ENCODE data around the gene MPPED1. TPM values are rescaled to one million over a fixed set of nuclear protein-coding genes. Genes with fewer than 3 reads are reported as not detected.

The MPPED1 gene
- total RNA-seq, 2 donors from 2014 or later = not detected

- Histone ChIP-seq H3K4me3 (no peak overlapping the region), H3K36me3 (replicated peaks in 1 of 2; ENCODE audit: insufficient read depth in 1 of 2, low read depth in 2 of 2) (no peaks in the 10 kb centered on the region), H3K4me1 (peaks cover 28% of the 10 kb centered on the region), H3K27me3 (peaks cover 0 to 2% of the 10 kb centered on the region in 2 donors), H3K9me3 (no peaks in the 10 kb centered on the region), H3K27ac (no peak overlapping the region)
- intact Hi-C loops (cut with DNase I) = loop anchor here (5.0 kb wide), 1 partner anchor 104 kb away; no protein-coding TSS in a partner anchor
- WGBS, 2 donors = 62 to 85% methylated on average over 6 of the region's 6 CpGs
- TF ChIP-seq POLR2A (IDR thresholded peaks at IDR 0.05) (no peak), CTCF (IDR thresholded peaks at IDR 0.05) (no peak)
- no peak for DNase-seq
- ATAC-seq = no peak
Measured at GRCh38 chr22:43381693-43382092, 30.1 kb upstream of the MPPED1 start.

GRCh38 chr22:43384863-43385262 is 27.0 kb upstream of the MPPED1 start:
- Histone ChIP-seq H3K9me3 (no peaks in the 10 kb centered on the region), H3K27ac (no peak overlapping the region), H3K27me3 (peaks cover 0 to 9% of the 10 kb centered on the region in 2 donors), H3K4me1 (peaks cover 9% of the 10 kb centered on the region), H3K36me3 (replicated peaks in 1 of 2; ENCODE audit: insufficient read depth in 1 of 2, low read depth in 2 of 2) (no peaks in the 10 kb centered on the region), H3K4me3 (no peak overlapping the region)
- no peak for ATAC-seq
- intact Hi-C loops (cut with DNase I) = loop anchor here (5.0 kb wide), 1 partner anchor 108 kb away; no protein-coding TSS in a partner anchor
- TF ChIP-seq POLR2A (IDR thresholded peaks at IDR 0.05) (no peak), CTCF (IDR thresholded peaks at IDR 0.05) (no peak)
- DNase-seq = no peak
- 41 to 50% methylated on average over 5 of the region's 5 CpGs for WGBS, 2 donors

- no peak overlapping the region for H3K4me3 ChIP-seq
- peaks cover 9% of the 10 kb centered on the region for H3K4me1 ChIP-seq
- ATAC-seq (peak; percentile 93), DNase-seq (peak; percentile 73 to 79 (median 76))
- no peak overlapping the region for H3K27ac ChIP-seq
- 3 to 10% methylated on average over 9 to 19 of the region's 20 CpGs for WGBS, 2 donors
- no peaks in the 10 kb centered on the region for H3K9me3 ChIP-seq
- no peaks in the 10 kb centered on the region for H3K36me3 ChIP-seq (replicated peaks in 1 of 2; ENCODE audit: insufficient read depth in 1 of 2, low read depth in 2 of 2)
- TF ChIP-seq POLR2A (IDR thresholded peaks at IDR 0.05) (no peak), CTCF (IDR thresholded peaks at IDR 0.05) (peak; percentile 81 to 96 (median 89))
- intact Hi-C loops (cut with DNase I) = no loop called here
- peaks cover 0 to 9% of the 10 kb centered on the region in 2 donors for H3K27me3 ChIP-seq
Measured at GRCh38 chr22:43385770-43386641, 25.8 kb upstream of the MPPED1 start.

GRCh38 chr22:43387815-43388214 is 24.0 kb upstream of the MPPED1 start:
- ATAC-seq (no peak), DNase-seq (no peak)
- intact Hi-C loops (cut with DNase I) = no loop called here

More at GRCh38 chr22:43387815-43388214, 24.0 kb upstream of the MPPED1 start:
- Histone ChIP-seq H3K36me3 (replicated peaks in 1 of 2; ENCODE audit: insufficient read depth in 1 of 2, low read depth in 2 of 2) (no peaks in the 10 kb centered on the region), H3K4me3 (no peak overlapping the region), H3K27me3 (peaks cover 0 to 9% of the 10 kb centered on the region in 2 donors), H3K4me1 (peaks cover 9% of the 10 kb centered on the region), H3K27ac (no peak overlapping the region), H3K9me3 (no peaks in the 10 kb centered on the region)
- no peak for TF ChIP-seq CTCF (IDR thresholded peaks at IDR 0.05)
- TF ChIP-seq POLR2A (IDR thresholded peaks at IDR 0.05) = no peak
- 35 to 46% methylated on average over 7 of the region's 7 CpGs for WGBS, 2 donors

Measured in body of pancreas (tissue), 4 donors.